ENCODE data around the gene DPP10. TPM values are rescaled to one million over a fixed set of nuclear protein-coding genes. Genes with fewer than 3 reads are reported as not detected.

The DPP10 gene
- total RNA-seq, result not detected in 2 replicates

DNA sequence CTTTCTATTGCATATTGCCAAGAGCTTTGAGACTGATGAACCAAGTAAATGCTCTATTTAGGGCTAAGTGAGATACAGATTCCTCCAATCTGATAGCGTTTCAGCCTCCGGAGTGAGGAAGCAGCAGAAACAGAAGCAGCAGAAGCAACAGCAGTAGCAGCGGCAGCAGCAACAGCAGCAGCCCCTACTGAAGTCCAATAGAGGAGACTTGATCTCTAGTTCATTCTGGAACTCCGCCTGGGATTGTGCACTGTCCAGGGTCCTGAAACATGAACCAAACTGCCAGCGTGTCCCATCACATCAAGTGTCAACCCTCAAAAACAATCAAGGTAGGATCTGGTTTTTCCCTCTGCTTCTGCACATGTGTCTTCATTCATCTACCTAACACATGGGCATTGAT, at the start of gene DPP10:
TSS of gene DPP10 (plus strand) at position 132 of the 400 bp plus-strand sequence.

Small RNA genes within 50 kb of the gene (small RNA-seq; reads per million reads assigned to genes)
- gene RNU2-41P, result 1.1 reads per million, percentile 62 among the genes with 10 or more reads in this experiment
